GM10847 (cell line): ENCODE measurements around the gene SH3TC1.

Source experiments
- POLR2A ChIP-seq: IDR thresholded peaks from 2 replicates; pipeline ENCODE4 v1.6.1; 2011; ENCODE audit not compliant: insufficient read length; ENCODE audit errors: extremely low read depth

Gene SH3TC1

DNA sequence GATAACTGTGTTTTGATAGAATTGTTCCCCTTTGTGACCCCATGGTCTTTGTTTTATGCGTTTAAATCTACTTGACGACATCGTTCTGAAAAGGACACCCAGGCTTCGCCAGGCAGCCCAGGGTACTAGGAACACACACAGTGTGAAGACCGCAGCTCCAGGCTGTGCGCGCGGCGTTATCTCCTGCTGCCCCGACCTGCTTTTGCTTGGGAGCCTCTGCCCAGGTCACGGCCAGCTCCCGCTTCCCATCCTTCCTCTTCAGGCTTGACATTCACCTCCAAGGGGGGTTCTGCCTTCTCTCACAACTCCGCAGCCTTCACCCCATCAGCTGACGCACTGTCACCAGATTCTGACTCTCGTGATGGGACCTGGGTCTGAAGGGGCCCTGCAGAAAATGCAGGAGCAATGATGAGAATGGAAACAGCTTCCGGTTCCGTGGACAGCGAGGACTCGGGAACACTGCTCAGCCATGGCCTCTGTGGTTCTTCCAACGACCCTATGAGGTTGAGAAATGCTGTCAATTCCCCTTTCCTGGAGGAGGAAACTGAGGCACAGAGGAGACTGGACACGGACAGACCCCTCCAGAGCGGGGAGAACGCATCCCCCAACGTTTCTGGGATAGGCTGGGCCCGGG, 69.9 kb downstream of the SH3TC1 start:
- no peak for TF ChIP-seq POLR2A

DNA sequence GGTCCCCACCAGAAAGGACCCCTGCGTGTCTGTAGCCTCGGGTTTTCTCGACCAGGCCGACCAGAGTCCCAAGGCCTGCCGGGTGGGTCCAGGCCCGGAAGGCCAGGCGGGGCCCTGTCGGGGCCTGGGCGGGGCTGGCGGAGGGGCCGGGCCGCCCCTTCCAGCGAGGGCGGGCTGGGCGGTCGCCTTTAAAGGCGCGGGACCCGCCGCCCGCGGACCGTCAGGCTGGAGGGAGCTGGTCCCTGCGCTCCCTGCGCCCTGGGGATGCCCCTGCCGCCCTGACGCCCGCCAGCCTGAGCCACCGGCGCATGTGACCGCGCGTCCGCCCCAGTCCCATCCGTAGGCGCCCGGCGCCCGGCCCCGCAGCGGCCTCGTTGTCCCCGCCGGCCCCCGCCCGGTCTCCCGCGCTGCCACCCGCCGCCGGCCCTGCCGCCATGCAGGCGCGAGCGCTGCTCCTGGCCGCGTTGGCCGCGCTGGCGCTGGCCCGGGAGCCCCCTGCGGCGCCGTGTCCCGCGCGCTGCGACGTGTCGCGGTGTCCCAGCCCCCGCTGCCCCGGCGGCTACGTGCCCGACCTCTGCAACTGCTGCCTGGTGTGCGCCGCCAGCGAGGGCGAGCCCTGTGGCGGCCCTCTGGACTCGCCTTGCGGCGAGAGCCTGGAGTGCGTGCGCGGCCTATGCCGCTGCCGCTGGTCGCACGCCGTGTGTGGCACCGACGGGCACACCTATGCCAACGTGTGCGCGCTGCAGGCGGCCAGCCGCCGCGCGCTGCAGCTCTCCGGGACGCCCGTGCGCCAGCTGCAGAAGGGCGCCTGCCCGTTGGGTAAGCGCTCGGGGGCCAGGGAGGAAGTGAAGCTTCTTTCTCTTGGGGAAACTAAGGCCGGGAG, 70.7 kb downstream of the SH3TC1 start, which contains the start of gene HTRA3:
TSS of gene HTRA3 (plus strand) at position 220 of the 883 bp plus-strand sequence. CDS start at position 435, 215 bp downstream.
- TF ChIP-seq POLR2A: no peak

DNA sequence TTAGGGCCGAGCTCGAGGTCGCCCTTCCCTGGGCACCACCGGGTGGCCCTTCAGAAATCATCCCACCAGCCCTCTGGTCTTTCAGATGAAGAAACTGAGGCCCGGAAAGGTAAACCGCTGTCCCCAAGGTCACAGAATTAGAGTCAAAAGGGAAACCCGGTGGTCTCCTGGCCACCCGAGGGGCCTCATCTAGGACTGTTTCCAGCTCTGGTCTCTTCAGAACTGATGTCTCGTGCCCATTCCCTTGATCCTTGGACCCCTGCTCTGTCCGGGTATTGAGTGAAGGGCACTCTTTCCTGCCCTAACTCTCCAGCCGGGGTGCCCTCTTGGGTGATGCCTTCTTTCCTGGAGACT, 71.3 kb downstream of the SH3TC1 start:
- TF ChIP-seq POLR2A: no peak

DNA sequence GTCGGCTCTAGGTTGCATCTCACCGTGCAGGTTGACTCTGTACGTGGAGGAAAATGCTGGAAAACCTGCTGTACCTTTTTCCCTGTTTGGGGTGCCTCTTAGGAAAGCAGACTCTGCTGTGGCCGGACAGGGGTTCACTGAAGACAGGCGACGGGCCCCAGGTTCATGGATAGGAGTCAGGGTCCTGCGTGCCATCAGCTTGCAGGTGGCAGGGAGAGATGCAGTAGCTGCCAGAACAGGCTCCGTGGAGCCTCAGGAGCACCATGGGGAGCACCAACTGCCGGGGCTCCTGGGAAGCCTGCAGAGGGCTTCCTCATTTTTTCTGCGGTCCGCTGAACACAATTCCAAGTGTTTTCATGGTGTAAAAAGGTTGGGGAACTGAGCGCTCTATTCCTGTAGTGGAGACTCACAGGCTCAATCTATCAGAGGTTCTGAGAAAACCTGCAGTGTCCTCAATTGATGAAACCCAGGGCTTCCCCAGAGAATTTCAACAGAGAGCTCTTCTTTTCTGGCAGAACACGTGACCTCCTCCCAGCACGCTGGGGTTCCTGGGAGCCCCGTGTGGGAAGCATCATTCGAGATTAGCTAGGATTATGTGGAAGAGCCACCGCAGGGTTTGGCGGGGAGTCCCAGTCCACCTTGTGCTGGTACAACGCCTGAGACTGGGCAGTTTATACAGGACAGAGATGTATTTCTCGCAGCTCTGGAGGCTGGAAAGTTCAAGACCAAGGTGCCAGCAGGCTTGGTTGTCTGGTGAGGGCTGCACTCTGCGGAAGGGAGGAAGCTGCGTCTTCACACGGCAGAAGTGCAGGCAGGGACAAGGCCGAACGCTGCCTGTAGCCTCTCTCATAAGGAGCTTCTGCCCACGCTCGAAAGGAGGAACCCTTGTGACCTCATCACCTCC, 72.1 kb downstream of the SH3TC1 start:
- TF ChIP-seq POLR2A: no peak

DNA sequence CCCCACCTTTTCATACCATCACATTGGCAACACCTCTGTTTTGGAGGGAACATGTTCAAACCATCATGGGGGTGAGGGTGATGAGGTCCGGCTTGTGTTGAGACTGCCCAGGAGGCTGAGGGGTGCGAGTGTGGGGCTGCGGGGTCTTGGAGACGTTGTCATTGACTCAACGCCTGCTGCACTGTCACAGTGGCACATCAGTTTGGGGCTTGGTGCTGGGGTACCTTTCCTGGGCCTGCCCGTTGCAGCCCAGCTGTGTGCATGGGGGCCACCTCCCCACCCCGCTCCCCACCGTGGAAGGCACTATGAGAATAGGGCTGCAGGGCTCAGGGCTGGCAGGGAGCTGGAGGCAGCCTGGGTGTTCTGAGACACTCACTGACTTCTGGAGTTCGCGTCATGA, 72.7 kb downstream of the SH3TC1 start:
- no peak for TF ChIP-seq POLR2A

DNA sequence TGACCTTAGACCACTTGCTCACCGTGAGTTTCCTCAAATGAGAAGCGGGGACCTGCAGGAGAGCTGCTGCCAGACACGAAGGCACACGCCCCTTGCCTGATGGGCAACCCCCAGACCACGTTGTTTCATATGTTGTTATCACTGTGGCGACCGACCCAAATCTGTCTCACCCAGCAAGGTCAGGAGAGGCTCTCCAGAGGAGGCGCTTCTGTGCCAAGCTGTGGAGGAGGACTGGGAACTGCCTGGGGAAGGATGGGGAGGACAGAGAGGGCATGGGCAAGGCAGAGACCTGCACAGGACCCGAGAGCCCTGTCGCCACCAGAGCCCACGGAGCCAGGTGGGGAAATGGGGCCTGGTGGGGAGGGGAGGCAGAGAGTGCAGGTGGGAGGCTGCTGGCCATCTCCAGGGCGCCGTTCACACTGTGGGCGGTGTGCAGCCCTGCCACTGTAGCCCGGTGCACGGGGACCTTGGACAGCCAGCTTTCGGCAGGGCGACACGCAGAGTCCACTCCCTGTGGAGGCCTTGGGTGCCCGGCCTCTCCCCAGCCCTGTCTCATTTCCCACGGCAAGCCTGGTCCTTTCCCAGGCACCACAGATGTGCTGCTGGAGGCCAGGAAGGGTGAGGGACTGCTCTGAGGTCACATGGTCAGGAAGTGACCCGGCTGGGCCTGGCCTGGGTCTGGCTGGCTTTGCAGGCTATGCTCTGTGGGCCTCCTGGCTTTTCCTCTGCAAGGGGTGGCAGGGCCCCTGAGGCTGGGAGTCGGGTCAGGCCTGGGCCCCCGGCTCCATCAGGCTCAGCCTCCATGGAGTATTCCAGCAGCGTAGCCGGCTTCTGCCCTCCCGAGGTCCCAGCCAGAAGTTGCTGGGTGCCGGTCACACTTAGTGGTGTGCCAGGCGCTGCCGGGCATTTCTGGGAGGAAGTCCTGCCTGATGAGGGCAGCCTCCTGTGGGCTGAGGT, 73.7 kb downstream of the SH3TC1 start:
- no peak for TF ChIP-seq POLR2A

DNA sequence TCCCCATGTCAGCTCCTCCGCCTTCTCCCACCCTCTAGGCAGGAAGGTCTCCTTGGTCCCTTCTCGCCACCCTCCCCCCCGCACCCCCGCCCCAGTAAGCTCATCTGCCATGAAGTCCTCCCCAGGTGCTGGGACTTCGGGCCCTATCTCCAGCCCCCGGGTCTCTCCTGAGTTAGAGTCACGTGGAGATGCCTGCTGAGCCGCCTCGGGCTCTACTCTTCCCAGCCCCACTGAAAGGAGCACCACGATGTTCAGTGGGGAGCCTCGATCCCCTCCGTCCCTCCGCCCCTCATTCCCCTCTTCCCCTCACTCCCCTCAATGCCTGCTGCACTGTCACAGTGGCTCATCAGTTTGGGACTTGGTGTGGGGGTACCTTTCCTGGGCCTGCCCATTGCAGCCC, 74.4 kb downstream of the SH3TC1 start:
- no peak for TF ChIP-seq POLR2A

DNA sequence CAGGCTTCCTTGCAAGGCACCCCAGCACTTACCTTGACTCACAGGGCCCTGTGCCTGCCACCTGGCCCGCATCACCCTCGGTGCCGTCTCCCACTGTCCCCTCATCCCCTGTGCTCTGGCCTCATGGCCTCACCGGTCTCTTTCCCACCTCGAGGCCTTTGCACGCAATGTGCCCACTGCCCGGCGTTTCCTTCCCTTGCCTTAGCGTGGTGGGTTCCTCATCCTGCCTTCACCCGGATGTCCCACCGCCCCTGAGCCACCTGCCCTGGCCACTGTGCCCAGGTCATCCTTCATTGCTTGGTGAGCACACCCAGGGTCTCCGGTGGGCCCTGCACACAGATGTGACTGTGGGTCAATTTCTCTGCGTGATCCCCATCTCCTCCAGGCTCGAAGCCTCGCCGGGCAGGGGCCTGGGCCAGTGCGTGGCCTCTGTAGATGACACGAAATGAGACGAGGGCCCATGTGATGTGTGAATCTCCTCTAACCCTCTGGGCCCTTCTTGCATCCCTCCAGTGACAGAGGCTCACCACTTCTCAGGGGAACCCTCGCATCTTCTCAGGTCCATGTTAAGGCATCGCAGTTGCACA, 75.1 kb downstream of the SH3TC1 start:
- no peak for TF ChIP-seq POLR2A

DNA sequence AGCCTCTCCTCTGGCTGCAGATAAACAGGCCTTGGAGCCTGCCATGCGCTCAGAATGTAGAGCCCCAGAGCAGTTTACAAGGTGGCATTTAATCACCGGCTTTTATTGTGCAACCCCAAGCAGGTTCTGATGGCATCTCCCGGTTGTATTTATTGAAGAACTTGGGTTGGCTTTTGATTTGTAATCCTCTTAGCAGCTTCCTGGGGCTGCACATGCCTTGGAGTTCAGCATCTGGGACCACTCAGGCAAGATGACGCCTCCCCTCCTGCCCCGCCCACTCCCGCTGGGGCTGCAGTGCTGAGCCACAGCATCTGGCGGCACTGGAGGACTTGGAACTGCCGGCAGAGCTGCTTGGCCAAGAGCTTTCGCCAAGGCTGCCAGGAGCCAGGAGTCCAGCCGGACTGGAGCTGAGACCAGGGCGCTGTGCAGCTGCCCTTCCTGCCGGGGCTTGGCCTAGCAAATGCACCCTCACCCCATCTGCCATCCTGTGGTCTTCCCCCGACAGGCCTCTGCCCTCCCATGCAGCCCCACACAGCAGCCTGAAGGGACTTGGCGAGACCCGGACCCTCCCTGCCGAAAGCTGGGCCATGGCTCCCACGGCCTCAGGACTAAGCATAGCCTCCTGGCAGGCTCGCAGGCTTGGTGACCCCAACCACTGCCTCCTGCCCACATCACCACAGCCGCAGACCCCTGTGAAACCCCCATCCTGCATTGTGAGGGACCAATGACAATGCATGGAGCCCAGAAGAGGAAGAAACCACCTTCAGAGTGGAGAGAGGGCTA, 75.9 kb downstream of the SH3TC1 start:
- TF ChIP-seq POLR2A: no peak

DNA sequence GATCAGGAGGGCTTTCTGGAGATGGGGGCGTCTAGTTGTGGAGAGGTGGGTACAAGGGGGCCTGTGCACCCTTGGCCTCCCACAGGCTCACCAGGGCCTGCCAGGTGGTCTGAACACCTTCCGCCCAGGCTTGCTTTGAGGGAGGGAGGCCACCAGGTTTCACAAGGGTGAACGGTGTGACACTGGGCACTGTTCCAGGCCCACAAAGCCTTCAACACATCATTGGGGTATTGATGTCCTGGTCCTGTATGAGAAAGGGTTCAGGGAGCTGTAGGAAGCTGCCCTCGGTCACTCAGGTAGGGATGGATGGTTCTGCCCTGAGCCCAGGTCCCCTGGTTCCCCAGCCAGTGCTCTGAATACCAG, 76.4 kb downstream of the SH3TC1 start:
- TF ChIP-seq POLR2A: no peak

DNA sequence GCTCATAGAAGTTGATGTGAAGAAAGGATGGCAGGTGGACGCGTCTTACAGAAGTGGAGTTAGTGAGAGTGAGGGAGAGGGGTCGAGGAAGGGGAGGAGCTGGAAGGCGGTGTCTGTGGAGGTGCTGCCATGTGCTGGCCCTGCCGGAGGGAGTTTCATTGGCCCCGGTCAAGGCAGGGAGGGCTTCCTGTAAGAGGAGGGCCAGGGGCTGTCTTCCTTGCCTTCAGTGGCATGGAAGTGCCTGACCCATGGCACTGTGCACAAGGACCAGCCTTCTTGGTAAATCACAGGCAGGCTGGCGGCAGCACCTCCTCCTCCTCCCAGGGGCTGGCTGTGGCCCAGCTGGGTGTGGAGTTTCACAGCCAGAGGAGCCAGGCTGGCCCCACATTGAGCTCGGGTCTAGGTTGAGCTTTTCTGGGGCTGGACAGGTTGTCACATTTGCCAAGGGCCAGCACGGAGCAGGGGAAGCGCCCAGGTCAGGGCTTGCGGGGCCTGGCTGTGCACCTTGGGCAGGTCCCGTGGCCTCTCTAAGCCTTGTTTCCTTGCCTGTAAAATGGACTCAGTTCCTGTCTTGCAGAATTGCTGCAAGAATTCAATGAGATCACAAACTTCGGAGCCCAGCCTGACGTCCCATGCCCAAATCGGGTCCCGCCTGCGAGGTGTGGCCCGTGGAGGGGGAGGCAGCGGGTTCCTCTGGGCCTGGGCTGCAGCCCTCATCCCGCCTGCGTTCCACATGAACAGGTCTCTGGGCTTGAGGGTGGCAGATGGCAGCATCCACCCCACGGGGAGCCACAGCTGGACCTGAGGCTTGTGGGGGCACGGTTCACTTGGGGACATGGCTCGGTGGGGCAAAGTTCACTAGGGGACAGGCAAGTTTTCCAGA, 77.5 kb downstream of the SH3TC1 start:
- no peak for TF ChIP-seq POLR2A

DNA sequence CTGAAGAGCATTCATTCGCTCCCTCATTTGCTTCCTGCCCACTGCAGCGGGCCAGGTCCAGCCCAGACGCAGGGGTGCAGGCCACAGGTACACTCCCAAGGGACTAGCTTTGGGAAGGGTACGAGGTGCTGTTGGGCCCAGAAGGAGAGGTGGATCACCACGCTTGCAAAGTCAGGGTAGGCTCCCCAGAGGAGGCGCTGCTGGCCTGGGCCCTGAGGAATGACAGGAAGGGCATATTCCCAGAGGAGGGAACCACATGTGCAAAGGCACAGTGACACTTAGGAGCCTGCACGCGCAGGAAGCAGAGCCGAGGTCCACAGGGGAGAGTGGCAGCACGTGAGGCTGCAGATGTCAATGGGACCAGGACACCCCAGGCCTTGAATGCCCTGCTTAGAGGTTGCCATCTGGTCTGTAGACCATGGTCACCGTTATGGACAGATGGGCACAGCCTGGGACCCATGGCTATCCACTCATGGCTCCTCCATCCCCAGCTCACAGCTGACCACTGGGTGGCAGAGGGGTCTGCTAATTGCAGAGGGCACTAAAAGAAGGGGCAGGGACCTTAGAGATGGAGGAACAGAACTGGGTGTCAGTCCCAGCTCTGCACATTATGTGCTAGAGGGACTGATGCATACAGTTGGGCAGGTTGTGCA, 78.4 kb downstream of the SH3TC1 start:
- TF ChIP-seq POLR2A: no peak
